ENCODE data around the gene MAP7. TPM values are rescaled to one million over a fixed set of nuclear protein-coding genes. Genes with fewer than 3 reads are reported as not detected.
"Not testable (repeated sequence)": the region's sequence is repeated elsewhere in the genome, so short reads cannot be mapped to it uniquely, and the experiment has no call there.

MAP7 gene
- total RNA-seq, 4 donors from 2014 or later, result 0.84 to 1.5 (median 1.4) TPM

- 70 to 73% methylated on average over 2 of the region's 2 CpGs for WGBS, 2 donors
- TF ChIP-seq EP300 (IDR thresholded peaks at IDR 0.05), result no peak
- TF ChIP-seq CTCF (IDR thresholded peaks at IDR 0.05), result no peak
- H3K9me3 ChIP-seq, result no peaks in the 10 kb centered on the region
- DNase-seq (ENCODE audit: low spot score in 2 of 2), result no peak
- no peaks in the 10 kb centered on the region for H3K27me3 ChIP-seq
- no peaks in the 10 kb centered on the region for H3K4me1 ChIP-seq
- no peak overlapping the region for H3K27ac ChIP-seq
- H3K4me3 ChIP-seq, result no peak overlapping the region
- H3K36me3 ChIP-seq, result peaks cover 0 to 38% (median 8%) of the 10 kb centered on the region in 3 donors
Observed at GRCh38 chr6:136592930-136593673, 42.9 kb upstream of the MAP7 start.

GRCh38 chr6:136591617-136592016, 41.4 kb upstream of the MAP7 start:
- Histone ChIP-seq H3K36me3 (peaks cover 0 to 38% (median 8%) of the 10 kb centered on the region in 3 donors), H3K4me1 (no peaks in the 10 kb centered on the region), H3K4me3 (no peak overlapping the region), H3K9me3 (no peaks in the 10 kb centered on the region), H3K27ac (no peak overlapping the region), H3K27me3 (no peaks in the 10 kb centered on the region)
- DNase-seq (ENCODE audit: low spot score in 2 of 2), result no peak
- no peak for TF ChIP-seq CTCF (IDR thresholded peaks at IDR 0.05)
- no peak for TF ChIP-seq EP300 (IDR thresholded peaks at IDR 0.05)
- TF ChIP-seq POLR2A (IDR thresholded peaks at IDR 0.05), result no peak
- 61 to 71% methylated on average over 1 of the region's 1 CpG for WGBS, 2 donors

GRCh38 chr6:136590846-136591245, 40.6 kb upstream of the MAP7 start:
- peaks cover 0 to 38% (median 8%) of the 10 kb centered on the region in 3 donors for H3K36me3 ChIP-seq
- not testable (repeated sequence) for H3K9me3 ChIP-seq; H3K27ac ChIP-seq; DNase-seq (ENCODE audit: low spot score in 2 of 2); H3K4me1 ChIP-seq; H3K27me3 ChIP-seq; H3K4me3 ChIP-seq
- WGBS, 2 donors, result 100% methylated on average over 2 of the region's 2 CpGs

- Histone ChIP-seq H3K36me3 (peaks cover 0 to 42% (median 8%) of the 10 kb centered on the region in 3 donors), H3K27ac (peak overlapping the region in 2 of 4 donors; percentile 9 to 72), H3K4me3 (no peak overlapping the region), H3K27me3 (no peaks in the 10 kb centered on the region), H3K4me1 (peaks cover 0 to 9% (median 0%) of the 10 kb centered on the region in 4 donors), H3K9me3 (no peaks in the 10 kb centered on the region)
- no peak for DNase-seq (ENCODE audit: low spot score in 2 of 2)
- 95% methylated on average over 1 of the region's 1 CpG for WGBS, 2 donors
- TF ChIP-seq CTCF (IDR thresholded peaks at IDR 0.05) (no peak), EP300 (IDR thresholded peaks at IDR 0.05) (no peak), POLR2A (IDR thresholded peaks at IDR 0.05) (no peak)
Observed at GRCh38 chr6:136587527-136587926, 37.3 kb upstream of the MAP7 start.

GRCh38 chr6:136586295-136586694, 36.1 kb upstream of the MAP7 start:
- TF ChIP-seq CTCF (IDR thresholded peaks at IDR 0.05) (no peak), EP300 (IDR thresholded peaks at IDR 0.05) (peak in 1 of 2 donors; percentile 61)
- H3K36me3 ChIP-seq, result peaks cover 0 to 32% (median 2%) of the 10 kb centered on the region in 3 donors
- H3K4me1 ChIP-seq, result peaks cover 0 to 9% (median 0%) of the 10 kb centered on the region in 4 donors
- no peak overlapping the region for H3K4me3 ChIP-seq
- H3K9me3 ChIP-seq, result no peaks in the 10 kb centered on the region
- 55 to 57% methylated on average over 4 of the region's 4 CpGs for WGBS, 2 donors
- DNase-seq (ENCODE audit: low spot score in 2 of 2), result no peak
- no peaks in the 10 kb centered on the region for H3K27me3 ChIP-seq
- peak overlapping the region; percentile 9 to 80 (median 56) for H3K27ac ChIP-seq

- 94 to 100% methylated on average over 2 of the region's 2 CpGs for WGBS, 2 donors
- not testable (repeated sequence) for DNase-seq (ENCODE audit: low spot score in 2 of 2); H3K4me3 ChIP-seq; H3K9me3 ChIP-seq; H3K4me1 ChIP-seq; H3K27me3 ChIP-seq
- Histone ChIP-seq H3K27ac (peak overlapping the region in 3 of 4 donors; percentile 2 to 64 (median 50)), H3K36me3 (peaks cover 0 to 25% (median 0%) of the 10 kb centered on the region in 3 donors)
Observed at GRCh38 chr6:136585523-136585922, 35.3 kb upstream of the MAP7 start.

GRCh38 chr6:136584290-136584689, 34.1 kb upstream of the MAP7 start:
- H3K27me3 ChIP-seq; H3K4me1 ChIP-seq; H3K4me3 ChIP-seq; H3K9me3 ChIP-seq; DNase-seq (ENCODE audit: low spot score in 2 of 2): not testable (repeated sequence)
- peaks cover 0 to 14% (median 3%) of the 10 kb centered on the region in 3 donors for H3K36me3 ChIP-seq
- 81 to 84% methylated on average over 5 of the region's 5 CpGs for WGBS, 2 donors
- peak overlapping the region in 1 of 4 donors; percentile 64 for H3K27ac ChIP-seq
